Hippocampal formation (tissue), 2 donors: Measurements from ENCODE around the gene ZC3H10.
"Not testable (repeated sequence)": the region's sequence is repeated elsewhere in the genome, so short reads cannot be mapped to it uniquely, and the experiment has no call there.

Experiments
- DNase-seq, 2 donors: peaks; one replicate each; lab custom pipeline; 2025; lab: John Stamatoyannopoulos, UW

Gene ZC3H10

GRCh38 chr12:56117778-56118687 is at the start of gene ZC3H10:
Gene ZC3H10 (plus strand): TSS chr12:56118266. CDS start chr12:56120563, 2,297 bp downstream.
- DNase-seq, result peak; percentile 94 to 97

GRCh38 chr12:56071648-56072047 is 46.4 kb upstream of the ZC3H10 start:
- no peak for DNase-seq

- no peak for DNase-seq
Observed at GRCh38 chr12:56074396-56074795, 43.7 kb upstream of the ZC3H10 start.

GRCh38 chr12:56077966-56078365 is 40.1 kb upstream of the ZC3H10 start:
- not testable (repeated sequence) for DNase-seq

- no peak for DNase-seq
Observed at GRCh38 chr12:56078427-56078826, 39.6 kb upstream of the ZC3H10 start.

GRCh38 chr12:56078931-56079722 is 38.9 kb upstream of the ZC3H10 start:
- peak; percentile 40 to 83 for DNase-seq

GRCh38 chr12:56079723-56080555 is 38.1 kb upstream of the ZC3H10 start, which contains the start of gene ERBB3:
Gene ERBB3 (plus strand): TSS chr12:56080165. CDS start chr12:56080301, 136 bp downstream.
- peak; percentile 67 to 72 for DNase-seq

GRCh38 chr12:56080556-56081138 is 37.4 kb upstream of the ZC3H10 start:
- peak in 1 of 2 donors; percentile 8 for DNase-seq

GRCh38 chr12:56081393-56082347 is 36.4 kb upstream of the ZC3H10 start:
- DNase-seq, result peak; percentile 52 to 75

GRCh38 chr12:56082382-56082781 is 35.7 kb upstream of the ZC3H10 start:
- peak in 1 of 2 donors; percentile 28 for DNase-seq

- DNase-seq, result peak; percentile 90 to 95
Observed at GRCh38 chr12:56082967-56083366, 35.1 kb upstream of the ZC3H10 start.

- no peak for DNase-seq
Observed at GRCh38 chr12:56084958-56085543, 33.0 kb upstream of the ZC3H10 start.

- DNase-seq, result no peak
Observed at GRCh38 chr12:56086096-56086495, 32.0 kb upstream of the ZC3H10 start.

GRCh38 chr12:56086608-56087007 is 31.5 kb upstream of the ZC3H10 start:
- no peak for DNase-seq

GRCh38 chr12:56087220-56087619 is 30.8 kb upstream of the ZC3H10 start:
- peak in 1 of 2 donors; percentile 35 for DNase-seq

GRCh38 chr12:56097738-56098137 is 20.3 kb upstream of the ZC3H10 start:
- no peak for DNase-seq

GRCh38 chr12:56098592-56098991 is 19.5 kb upstream of the ZC3H10 start:
- DNase-seq, result no peak

- no peak for DNase-seq
Observed at GRCh38 chr12:56099787-56100186, 18.3 kb upstream of the ZC3H10 start.

- no peak for DNase-seq
Observed at GRCh38 chr12:56101045-56101444, 17.0 kb upstream of the ZC3H10 start.

- DNase-seq, result no peak
Observed at GRCh38 chr12:56102683-56103065, 15.4 kb upstream of the ZC3H10 start.
